A549 (cell line): ENCODE data around the gene SNUPN. TPM values are rescaled to one million over a fixed set of nuclear protein-coding genes. Genes with fewer than 3 reads are reported as not detected.

ENCODE experiments used
- ATAC-seq, 2 experiments: fragments of 200-7000 bp in 1 of 2; fragments of >200 bp in 1 of 2; cut with Nextera tagmentation in 1 of 2; cut with Tn5 transposase in 1 of 2; 3 replicates each; pipeline versions ENCODE4 v1.8.0 to v1.9.1; 2018 to 2020; ENCODE audit warnings: mild to moderate bottlenecking in 1 of 2, moderate library complexity in 1 of 2
- CTCF ChIA-PET: fragments of 300-600 bp; sonication (Branson Sonifier 250); formaldehyde crosslinking; extraction: SDS; loops from one replicate; lab custom pipeline; 2021; ENCODE audit warnings: antibody characterized with exemption, inconsistent platforms; lab: Yijun Ruan, JAX
- POLR2A ChIA-PET: fragments of 350-600 bp; formaldehyde crosslinking; extraction: SDS; loops from one replicate; lab custom pipeline; 2021; ENCODE audit warnings: antibody characterized with exemption, inconsistent platforms; lab: Yijun Ruan, JAX
- DNase-seq, 2 experiments: peaks; one replicate each; pipeline versions ENCODE4 v3.0.0 to v3.0.0-alpha.2; 2011 to 2016; ENCODE audit warnings: low read depth in 1 of 2, low spot score in 1 of 2
- FAIRE-seq: peaks from 2 replicates; lab custom pipeline; 2011; peaks lifted over from hg19 to GRCh38; lab: Jason Lieb, UNC
- H3K27ac ChIP-seq, 2 experiments: fragments of >200 bp; sonication (Bioruptor Twin); formaldehyde crosslinking; 3 replicates each; pipeline ENCODE4 v1.5.1; 2016 to 2017
- H3K4me1 ChIP-seq: fragments of >200 bp; sonication (Bioruptor Twin); formaldehyde crosslinking; 3 replicates; pipeline ENCODE4 v1.6.1; 2016
- H3K4me2 ChIP-seq: fragments of >200 bp; sonication (Bioruptor Twin); formaldehyde crosslinking; 3 replicates; pipeline ENCODE4 v1.6.1; 2016
- H3K4me3 ChIP-seq: fragments of >200 bp; sonication (Bioruptor Twin); formaldehyde crosslinking; 3 replicates; pipeline ENCODE4 v1.5.1; 2016
- H3K9me3 ChIP-seq: fragments of >200 bp; sonication (Bioruptor Twin); formaldehyde crosslinking; 3 replicates; pipeline ENCODE4 v1.6.1; 2016
- CBX2 ChIP-seq: fragments of 200-600 bp; sonication (generic); IDR thresholded peaks from 2 replicates; pipeline ENCODE4 v1.6.1; 2016; ENCODE audit warnings: low read depth, mild to moderate bottlenecking, borderline replicate concordance
- CBX8 ChIP-seq: fragments of 200-600 bp; sonication (generic); IDR thresholded peaks from 2 replicates; pipeline ENCODE4 v1.6.1; 2016
- FOXS1 ChIP-seq: fragments of 250-450 bp; sonication (Bioruptor Pico); IDR thresholded peaks from 2 replicates; pipeline ENCODE4 v1.5.0; 2020; ENCODE audit warnings: mild to moderate bottlenecking, moderate library complexity
- HOXB5 ChIP-seq: fragments of 250-450 bp; sonication (Bioruptor Pico); IDR thresholded peaks from 2 replicates; pipeline ENCODE4 v1.5.0; 2020; ENCODE audit warnings: mild to moderate bottlenecking, moderate library complexity
- JUNB ChIP-seq: fragments of >200 bp; sonication (Bioruptor Twin); formaldehyde crosslinking; IDR thresholded peaks from 2 replicates; pipeline ENCODE4 v1.6.1; 2016
- NPAS2 ChIP-seq: fragments of 250-450 bp; sonication (Bioruptor Pico); IDR thresholded peaks from 2 replicates; pipeline ENCODE4 v1.8.0; 2022; ENCODE audit warnings: mild to moderate bottlenecking, moderate library complexity, borderline replicate concordance
- PBX3 ChIP-seq: IDR thresholded peaks from 2 replicates; pipeline ENCODE4 v1.6.1; 2012
- POLR2A ChIP-seq: IDR thresholded peaks from 2 replicates; pipeline ENCODE4 v1.6.1; 2012; ENCODE audit warnings: mild to moderate bottlenecking, low read length
- RCOR1 ChIP-seq: fragments of 150-350 bp; IDR thresholded peaks from 2 replicates; pipeline ENCODE4 v1.6.1; 2014; ENCODE audit warnings: antibody characterized with exemption, low read length, low read depth
- RFX5 ChIP-seq: fragments of 450-650 bp; IDR thresholded peaks from 2 replicates; pipeline ENCODE4 v1.7.1; 2014; ENCODE audit warnings: antibody characterized with exemption, mild to moderate bottlenecking, moderate library complexity
- SMC3 ChIP-seq: fragments of >200 bp; sonication (Bioruptor Twin); formaldehyde crosslinking; IDR thresholded peaks from 3 replicates; pipeline ENCODE4 v1.6.1; 2018; ENCODE audit warnings: inconsistent platforms
- SREBF2 ChIP-seq: fragments of 450-650 bp; IDR thresholded peaks from 2 replicates; pipeline ENCODE4 v1.6.1; 2014; ENCODE audit warnings: mild to moderate bottlenecking, moderate library complexity
- WGBS: methylation state at CpG from one replicate; pipeline ENCODE4 v1.1.6; 2017; ENCODE audit errors: missing lambda C conversion rate; 5-methylcytosine and 5-hydroxymethylcytosine counted together
- polyA plus RNA-seq, 4 experiments: library from polyadenylated mRNA; depleted of rRNA in 3 of 4; stranded (reverse); fragments of >200 nt; fragmentation: RNase III in 1 of 4; extraction: RNeasy Plus Mini Kit Qiagen cat#74134 plus additional on column Dnase treatment in 1 of 4; gene quantifications; 2 replicates in 3 of 4; 3 replicates in 1 of 4; pipeline ENCODE4 v1.2.3, GENCODE V29; 2011 to 2017
- TF ChIP-seq, protein P1 (sequence below): fragments of >200 bp; sonication (Bioruptor Twin); formaldehyde crosslinking; IDR thresholded peaks from 3 replicates; pipeline ENCODE4 v1.6.1; 2016
- TF ChIP-seq, protein P2 (sequence below): fragments of 200-600 bp; sonication (generic); IDR thresholded peaks from 2 replicates; pipeline ENCODE4 v1.6.1; 2016; ENCODE audit warnings: antibody characterized with exemption, mild to moderate bottlenecking, moderate library complexity
- TF ChIP-seq, protein P3 (sequence below): fragments of 150-350 bp; IDR thresholded peaks from 2 replicates; pipeline ENCODE4 v1.6.1; 2014; ENCODE audit warnings: low read depth, mild to moderate bottlenecking, low read length
- TF ChIP-seq, protein P4 (sequence below): IDR thresholded peaks from 2 replicates; pipeline ENCODE4 v1.6.1; 2012; ENCODE audit warnings: low read depth, borderline replicate concordance

SNUPN gene
- polyA plus RNA-seq, 2 of the 4 experiments (the other 2 are of a cell fraction), result 29.2 to 38.5 TPM

- no peak overlapping the region for H3K4me2 ChIP-seq
- no peak overlapping the region for H3K27ac ChIP-seq
Observed at GRCh38 chr15:75674366-75674765, 48.8 kb upstream of the SNUPN start.

DNA sequence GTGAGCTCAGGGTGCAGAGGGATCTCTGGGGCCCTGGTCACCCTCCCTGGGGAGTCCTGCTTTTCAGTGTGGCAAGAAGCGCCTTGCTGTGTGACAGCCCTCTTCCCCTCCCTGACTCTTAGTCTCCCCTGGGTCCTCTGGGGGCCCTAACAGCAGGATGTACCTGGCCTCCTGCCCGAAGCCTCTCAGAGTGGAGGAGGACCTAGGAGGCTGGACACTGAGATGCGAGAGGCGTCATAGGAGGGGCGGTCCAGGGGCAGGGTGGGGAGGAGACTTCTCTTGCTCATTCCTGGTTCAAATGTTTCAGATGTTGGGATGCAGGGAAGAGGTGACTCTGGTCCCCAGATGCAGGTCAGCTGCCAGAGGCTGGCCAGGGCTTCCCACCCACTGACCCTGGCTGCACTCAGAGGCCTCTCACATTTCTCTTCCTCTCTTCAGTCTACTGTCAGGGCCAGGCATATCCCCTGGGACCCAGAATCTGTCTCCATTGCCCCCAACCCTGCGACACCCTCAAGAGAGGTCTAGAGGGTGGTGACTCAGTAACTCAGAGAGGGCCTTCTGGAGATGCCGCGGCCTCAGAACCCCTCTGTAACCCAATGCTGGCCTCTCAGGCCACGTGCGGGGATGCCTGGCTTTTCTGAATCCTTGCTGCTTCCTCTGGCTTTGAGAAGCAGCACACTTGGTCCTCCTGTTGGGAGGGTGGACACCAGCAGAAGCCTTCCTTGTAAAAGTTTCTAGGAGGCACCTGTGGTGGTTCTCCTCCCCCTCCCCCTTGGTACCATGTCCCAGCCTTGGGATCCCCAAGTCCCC lies 48.1 kb upstream of the SNUPN start:
- DNase-seq (no peak), FAIRE-seq (no peak), ATAC-seq (peak in 1 of 2 experiments; percentile 18; a peak in 3 of 6 replicates)
- 92% methylated on average over 9 of the region's 10 CpGs for WGBS
- Histone ChIP-seq H3K9me3 (no peaks in the 10 kb centered on the region), H3K27ac (peak overlapping the region; percentile 66 to 78), H3K4me2 (peak overlapping the region; percentile 60), H3K4me1 (peaks cover 29% of the 10 kb centered on the region), H3K4me3 (no peak overlapping the region)
- CTCF ChIA-PET, result interaction anchor here (0.6 to 23.4 kb wide), 7 partner anchors 9 to 306 kb away, joined by 3 to 394 read pairs (median 10); partner anchors contain the start of genes IMP3, MAN2C1, SNUPN and SNX33
- POLR2A ChIA-PET, result interaction anchor here (0.9 kb wide), 1 partner anchor 34 kb away, joined by 3 read pairs; the partner anchor contains the start of gene IMP3
- TF ChIP-seq NPAS2 (CRISPR knock-in tag) (no peak), SREBF2 (no peak), HOXB5 (no peak), PBX3 (no peak), POLR2A (no peak), CBX8 (no peak), RCOR1 (no peak), SMC3 (no peak), JUNB (no peak), FOXS1 (CRISPR knock-in tag) (no peak)
- TF ChIP-seq, protein P1, sequence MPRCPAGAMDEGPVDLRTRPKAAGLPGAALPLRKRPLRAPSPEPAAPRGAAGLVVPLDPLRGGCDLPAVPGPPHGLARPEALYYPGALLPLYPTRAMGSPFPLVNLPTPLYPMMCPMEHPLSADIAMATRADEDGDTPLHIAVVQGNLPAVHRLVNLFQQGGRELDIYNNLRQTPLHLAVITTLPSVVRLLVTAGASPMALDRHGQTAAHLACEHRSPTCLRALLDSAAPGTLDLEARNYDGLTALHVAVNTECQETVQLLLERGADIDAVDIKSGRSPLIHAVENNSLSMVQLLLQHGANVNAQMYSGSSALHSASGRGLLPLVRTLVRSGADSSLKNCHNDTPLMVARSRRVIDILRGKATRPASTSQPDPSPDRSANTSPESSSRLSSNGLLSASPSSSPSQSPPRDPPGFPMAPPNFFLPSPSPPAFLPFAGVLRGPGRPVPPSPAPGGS, result no peak
- TF ChIP-seq, protein P2, sequence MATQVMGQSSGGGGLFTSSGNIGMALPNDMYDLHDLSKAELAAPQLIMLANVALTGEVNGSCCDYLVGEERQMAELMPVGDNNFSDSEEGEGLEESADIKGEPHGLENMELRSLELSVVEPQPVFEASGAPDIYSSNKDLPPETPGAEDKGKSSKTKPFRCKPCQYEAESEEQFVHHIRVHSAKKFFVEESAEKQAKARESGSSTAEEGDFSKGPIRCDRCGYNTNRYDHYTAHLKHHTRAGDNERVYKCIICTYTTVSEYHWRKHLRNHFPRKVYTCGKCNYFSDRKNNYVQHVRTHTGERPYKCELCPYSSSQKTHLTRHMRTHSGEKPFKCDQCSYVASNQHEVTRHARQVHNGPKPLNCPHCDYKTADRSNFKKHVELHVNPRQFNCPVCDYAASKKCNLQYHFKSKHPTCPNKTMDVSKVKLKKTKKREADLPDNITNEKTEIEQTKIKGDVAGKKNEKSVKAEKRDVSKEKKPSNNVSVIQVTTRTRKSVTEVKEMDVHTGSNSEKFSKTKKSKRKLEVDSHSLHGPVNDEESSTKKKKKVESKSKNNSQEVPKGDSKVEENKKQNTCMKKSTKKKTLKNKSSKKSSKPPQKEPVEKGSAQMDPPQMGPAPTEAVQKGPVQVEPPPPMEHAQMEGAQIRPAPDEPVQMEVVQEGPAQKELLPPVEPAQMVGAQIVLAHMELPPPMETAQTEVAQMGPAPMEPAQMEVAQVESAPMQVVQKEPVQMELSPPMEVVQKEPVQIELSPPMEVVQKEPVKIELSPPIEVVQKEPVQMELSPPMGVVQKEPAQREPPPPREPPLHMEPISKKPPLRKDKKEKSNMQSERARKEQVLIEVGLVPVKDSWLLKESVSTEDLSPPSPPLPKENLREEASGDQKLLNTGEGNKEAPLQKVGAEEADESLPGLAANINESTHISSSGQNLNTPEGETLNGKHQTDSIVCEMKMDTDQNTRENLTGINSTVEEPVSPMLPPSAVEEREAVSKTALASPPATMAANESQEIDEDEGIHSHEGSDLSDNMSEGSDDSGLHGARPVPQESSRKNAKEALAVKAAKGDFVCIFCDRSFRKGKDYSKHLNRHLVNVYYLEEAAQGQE, result no peak
- TF ChIP-seq, protein P3, sequence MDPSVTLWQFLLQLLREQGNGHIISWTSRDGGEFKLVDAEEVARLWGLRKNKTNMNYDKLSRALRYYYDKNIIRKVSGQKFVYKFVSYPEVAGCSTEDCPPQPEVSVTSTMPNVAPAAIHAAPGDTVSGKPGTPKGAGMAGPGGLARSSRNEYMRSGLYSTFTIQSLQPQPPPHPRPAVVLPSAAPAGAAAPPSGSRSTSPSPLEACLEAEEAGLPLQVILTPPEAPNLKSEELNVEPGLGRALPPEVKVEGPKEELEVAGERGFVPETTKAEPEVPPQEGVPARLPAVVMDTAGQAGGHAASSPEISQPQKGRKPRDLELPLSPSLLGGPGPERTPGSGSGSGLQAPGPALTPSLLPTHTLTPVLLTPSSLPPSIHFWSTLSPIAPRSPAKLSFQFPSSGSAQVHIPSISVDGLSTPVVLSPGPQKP, result no peak

More at GRCh38 chr15:75674366-75674765, 48.8 kb upstream of the SNUPN start:
- peaks cover 22% of the 10 kb centered on the region for H3K4me1 ChIP-seq
- no peaks in the 10 kb centered on the region for H3K9me3 ChIP-seq
- WGBS, result 68% methylated on average over 5 of the region's 8 CpGs
- no peak for FAIRE-seq
- POLR2A ChIA-PET, result no interaction called here
- no peak for TF ChIP-seq RFX5
- TF ChIP-seq CBX2, result no peak
- TF ChIP-seq, protein P4, sequence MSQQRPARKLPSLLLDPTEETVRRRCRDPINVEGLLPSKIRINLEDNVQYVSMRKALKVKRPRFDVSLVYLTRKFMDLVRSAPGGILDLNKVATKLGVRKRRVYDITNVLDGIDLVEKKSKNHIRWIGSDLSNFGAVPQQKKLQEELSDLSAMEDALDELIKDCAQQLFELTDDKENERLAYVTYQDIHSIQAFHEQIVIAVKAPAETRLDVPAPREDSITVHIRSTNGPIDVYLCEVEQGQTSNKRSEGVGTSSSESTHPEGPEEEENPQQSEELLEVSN, result no peak
- TF ChIP-seq, all 56 proteins: peak for 0
- DNase-seq, result no peak
- CTCF ChIA-PET, result interaction anchor here (1.2 to 23.4 kb wide), 8 partner anchors 9 to 307 kb away, joined by 3 to 394 read pairs (median 8); partner anchors contain the start of genes IMP3, MAN2C1, SNUPN and SNX33
- H3K4me3 ChIP-seq, result no peak overlapping the region
- ATAC-seq, result no peak
